ENCODE measurements around the gene SUPT6H. TPM values are rescaled to one million over a fixed set of nuclear protein-coding genes. Genes with fewer than 3 reads are reported as not detected.

The SUPT6H gene
- total and polyA plus RNA-seq, 2 donors (not counting 3 experiments of a cell fraction or from before 2014, with no cell fraction given): 33.9 to 79.2 TPM

DNA sequence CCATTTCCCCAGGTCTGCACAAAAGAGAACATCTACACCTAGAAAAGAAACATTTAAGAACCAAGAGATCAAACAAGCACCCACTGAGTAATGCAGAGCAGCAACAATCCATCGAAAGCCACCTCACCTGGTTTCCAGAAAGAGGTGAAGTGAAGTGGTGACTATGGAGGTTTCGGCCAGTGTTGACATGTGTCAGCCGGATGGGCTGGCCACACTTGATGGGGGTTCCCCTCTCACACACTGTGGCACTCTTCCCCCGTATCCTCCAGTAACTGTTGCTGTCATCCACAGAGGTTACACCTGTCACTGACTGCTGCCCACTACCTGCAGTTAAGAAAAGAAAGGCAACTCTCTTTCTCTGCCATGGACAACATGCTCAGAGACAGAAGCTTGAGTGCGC, 6.8 kb upstream of the SUPT6H start:
- Histone ChIP-seq H3K4me1 (ENCODE audit: control insufficient read depth, extremely low read depth, insufficient read depth, low read length) (no peaks in the 10 kb centered on the region), H3K27me3 (ENCODE audit: control insufficient read depth in 2 of 2, insufficient read depth in 2 of 2, low read length in 2 of 2) (no peaks in the 10 kb centered on the region), H3K36me3 (ENCODE audit: control insufficient read depth in 2 of 2, extremely low read depth in 1 of 2, insufficient read depth in 2 of 2, low read length in 2 of 2) (peaks cover 0 to 13% of the 10 kb centered on the region in 2 experiments), H3K4me2 (ENCODE audit: insufficient read depth, low read length) (no peak overlapping the region), H3K9me1 (replicated peaks; ENCODE audit: control insufficient read depth, extremely low read depth, insufficient read depth, low read length) (no peaks in the 10 kb centered on the region), H3K9ac (replicated peaks; ENCODE audit: extremely low read depth, insufficient read depth, low read length) (no peak overlapping the region), H3K79me2 (ENCODE audit: control insufficient read depth, insufficient read depth, low read length) (peaks cover 29% of the 10 kb centered on the region), H3K27ac (ENCODE audit: insufficient read depth, low read depth, low read length) (no peak overlapping the region), H4K20me1 (replicated peaks; ENCODE audit: control insufficient read depth, extremely low read depth, insufficient read depth, low read length) (no peaks in the 10 kb centered on the region), H3K4me3 (replicated peaks in 1 of 3; ENCODE audit: insufficient read depth in 1 of 3, low read depth in 1 of 3, low read length in 3 of 3) (no peak overlapping the region), H3K9me3 (replicated peaks; ENCODE audit: control insufficient read depth, insufficient read depth, low read length) (no peaks in the 10 kb centered on the region), H2AFZ (ENCODE audit: low read depth, low read length) (no peak overlapping the region)
- DNase-seq (ENCODE audit: low read depth, low spot score): no peak
- ChIA-PET CTCF (interaction anchor here (2.4 kb wide), 1 partner anchor 8 kb away, joined by 6 read pairs; no protein-coding TSS in a partner anchor), POLR2A (no interaction called here)
- TF ChIP-seq MYC (IDR thresholded peaks at IDR 0.05; ENCODE audit: low read depth, low read length): no peak
- TF ChIP-seq, protein P1, sequence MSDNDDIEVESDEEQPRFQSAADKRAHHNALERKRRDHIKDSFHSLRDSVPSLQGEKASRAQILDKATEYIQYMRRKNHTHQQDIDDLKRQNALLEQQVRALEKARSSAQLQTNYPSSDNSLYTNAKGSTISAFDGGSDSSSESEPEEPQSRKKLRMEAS (IDR thresholded peaks at IDR 0.05; ENCODE audit: insufficient read depth, insufficient read length): no peak
- TF ChIP-seq GATA2 (IDR thresholded peaks at IDR 0.05; ENCODE audit: insufficient read depth, insufficient read length, low read depth, low read length): no peak
- TF ChIP-seq POLR2AphosphoS5 (IDR thresholded peaks at IDR 0.05; ENCODE audit: insufficient read depth, low read depth, low read length): no peak
- no peak for TF ChIP-seq EZH2 (IDR thresholded peaks at IDR 0.05; ENCODE audit: borderline replicate concordance, low read depth, low read length, severe bottlenecking)
- no peak for TF ChIP-seq POLR2A (IDR thresholded peaks at IDR 0.05; ENCODE audit: low read depth, low read length)
- TF ChIP-seq JUN (IDR thresholded peaks at IDR 0.05; ENCODE audit: borderline replicate concordance, insufficient read depth, insufficient read length, low read depth): no peak
- no peak for TF ChIP-seq FOS (IDR thresholded peaks at IDR 0.05; ENCODE audit: borderline replicate concordance, insufficient read depth, low read length)
- TF ChIP-seq, protein P2, sequence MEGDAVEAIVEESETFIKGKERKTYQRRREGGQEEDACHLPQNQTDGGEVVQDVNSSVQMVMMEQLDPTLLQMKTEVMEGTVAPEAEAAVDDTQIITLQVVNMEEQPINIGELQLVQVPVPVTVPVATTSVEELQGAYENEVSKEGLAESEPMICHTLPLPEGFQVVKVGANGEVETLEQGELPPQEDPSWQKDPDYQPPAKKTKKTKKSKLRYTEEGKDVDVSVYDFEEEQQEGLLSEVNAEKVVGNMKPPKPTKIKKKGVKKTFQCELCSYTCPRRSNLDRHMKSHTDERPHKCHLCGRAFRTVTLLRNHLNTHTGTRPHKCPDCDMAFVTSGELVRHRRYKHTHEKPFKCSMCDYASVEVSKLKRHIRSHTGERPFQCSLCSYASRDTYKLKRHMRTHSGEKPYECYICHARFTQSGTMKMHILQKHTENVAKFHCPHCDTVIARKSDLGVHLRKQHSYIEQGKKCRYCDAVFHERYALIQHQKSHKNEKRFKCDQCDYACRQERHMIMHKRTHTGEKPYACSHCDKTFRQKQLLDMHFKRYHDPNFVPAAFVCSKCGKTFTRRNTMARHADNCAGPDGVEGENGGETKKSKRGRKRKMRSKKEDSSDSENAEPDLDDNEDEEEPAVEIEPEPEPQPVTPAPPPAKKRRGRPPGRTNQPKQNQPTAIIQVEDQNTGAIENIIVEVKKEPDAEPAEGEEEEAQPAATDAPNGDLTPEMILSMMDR (IDR thresholded peaks at IDR 0.05; ENCODE audit: extremely low read depth in 1 of 2, insufficient read depth in 1 of 2, low read depth in 1 of 2, low read length in 2 of 2): no peak
- intact Hi-C loops (cut with micrococcal nuclease) (no loop called here), dilution Hi-C loops (cut with MboI; ENCODE audit: extremely low pct_ligation_motif_present, low sequenced_read_pairs) (no loop called here)
- FAIRE-seq: no peak
- BruUV-seq (replicated peaks): no TSS peak

Data from endothelial cell of umbilical vein (primary cell).